Kidney tubule cell (primary cell): ENCODE results near the gene LIN7A.
A peak's percentile ranks its signal among the peaks of the same experiment; 100 is the strongest.
"Not testable (repeated sequence)": the region's sequence is repeated elsewhere in the genome, so short reads cannot be mapped to it uniquely, and the experiment has no call there.

Experiments
- DNase-seq: peaks from one replicate; pipeline ENCODE4 v3.0.0-alpha.2; 2018; ENCODE audit warnings: low spot score

Gene LIN7A

GRCh38 chr12:80920006-80920405, 17.7 kb downstream of the LIN7A start:
- DNase-seq, result no peak

GRCh38 chr12:80917651-80918050, 20.1 kb downstream of the LIN7A start:
- no peak for DNase-seq

GRCh38 chr12:80912901-80913770, 24.6 kb downstream of the LIN7A start:
- DNase-seq, result no peak

- DNase-seq, result no peak
These were observed 28.4 kb downstream of the LIN7A start for GRCh38 chr12:80909370-80909769.

GRCh38 chr12:80902711-80903110, 35.0 kb downstream of the LIN7A start:
- no peak for DNase-seq

GRCh38 chr12:80901661-80902060, 36.1 kb downstream of the LIN7A start:
- no peak for DNase-seq

GRCh38 chr12:80895240-80895639, 42.5 kb downstream of the LIN7A start:
- DNase-seq, result no peak

GRCh38 chr12:80894179-80894578, 43.6 kb downstream of the LIN7A start:
- no peak for DNase-seq

GRCh38 chr12:80892597-80893445, 44.9 kb downstream of the LIN7A start:
- DNase-seq, result no peak

GRCh38 chr12:80884651-80885050, 53.1 kb downstream of the LIN7A start:
- no peak for DNase-seq

GRCh38 chr12:80881106-80881505, 56.6 kb downstream of the LIN7A start:
- no peak for DNase-seq

GRCh38 chr12:80878452-80878851, 59.3 kb downstream of the LIN7A start:
- DNase-seq, result not testable (repeated sequence)

GRCh38 chr12:80877721-80878265, 59.9 kb downstream of the LIN7A start:
- no peak for DNase-seq

GRCh38 chr12:80872053-80872452, 65.7 kb downstream of the LIN7A start:
- DNase-seq, result no peak

GRCh38 chr12:80869264-80869663, 68.5 kb downstream of the LIN7A start:
- no peak for DNase-seq

- peak; percentile 9 for DNase-seq
These were observed 69.2 kb downstream of the LIN7A start for GRCh38 chr12:80868576-80868975.

- no peak for DNase-seq
These were observed 69.8 kb downstream of the LIN7A start for GRCh38 chr12:80867941-80868340.

- no peak for DNase-seq
These were observed 73.5 kb downstream of the LIN7A start for GRCh38 chr12:80864046-80864735.

- DNase-seq, result no peak
These were observed 75.2 kb downstream of the LIN7A start for GRCh38 chr12:80862531-80862930.

GRCh38 chr12:80861641-80862378, 75.9 kb downstream of the LIN7A start:
- DNase-seq, result no peak

GRCh38 chr12:80860928-80861327, 76.8 kb downstream of the LIN7A start:
- DNase-seq, result no peak
